K562 (cell line): Measurements from ENCODE around the gene TEAD4. TPM values are rescaled to one million over a fixed set of nuclear protein-coding genes. Genes with fewer than 3 reads are reported as not detected.

Experiments
- CHD2 ChIP-seq: IDR thresholded peaks from 2 replicates; pipeline ENCODE4 v1.6.1; 2011; ENCODE audit warnings: low read depth, low read length
- CHD4 ChIP-seq: fragments of 200-600 bp; sonication (generic); IDR thresholded peaks from 3 replicates; pipeline ENCODE4 v1.6.1; 2012; ENCODE audit warnings: low read depth, mild to moderate bottlenecking, mixed read lengths, low read length, inconsistent platforms; ENCODE audit not compliant: insufficient read depth, insufficient replicate concordance, poor library complexity, severe bottlenecking
- CTBP1 ChIP-seq: fragments of 450-650 bp; IDR thresholded peaks from 2 replicates; pipeline ENCODE4 v1.6.1; 2016; ENCODE audit warnings: borderline replicate concordance
- FOXA1 ChIP-seq: fragments of 450-650 bp; IDR thresholded peaks from 2 replicates; pipeline ENCODE4 v1.6.1; 2016; ENCODE audit warnings: mild to moderate bottlenecking, borderline replicate concordance
- FOXJ2 ChIP-seq: fragments of 200-800 bp; sonication (Bioruptor generic); IDR thresholded peaks from 2 replicates; pipeline ENCODE4 v1.6.1; 2016; ENCODE audit warnings: missing genetic modification characterization, missing compliant biosample characterization
- HLTF ChIP-seq: fragments of 450-650 bp; IDR thresholded peaks from 2 replicates; pipeline ENCODE4 v1.6.1; 2016
- HNRNPUL1 ChIP-seq: fragments of 200-400 bp; formaldehyde crosslinking; IDR thresholded peaks from 2 replicates; pipeline ENCODE4 v1.6.1; 2017; ENCODE audit warnings: low read length
- RBM39 ChIP-seq: fragments of 200-400 bp; formaldehyde crosslinking; optimal IDR thresholded peaks from 2 replicates; pipeline ENCODE3; 2018; ENCODE audit warnings: low read depth, low read length
- SETDB1 ChIP-seq: IDR thresholded peaks from one replicate; pipeline ENCODE4 v1.6.1; 2012; ENCODE audit warnings: low read length, control low read depth, inconsistent platforms
- STAT5A ChIP-seq: IDR thresholded peaks from 2 replicates; pipeline ENCODE4 v1.6.1; 2012; ENCODE audit warnings: low read length, inconsistent platforms, borderline replicate concordance
- TAL1 ChIP-seq: fragments of 450-650 bp; IDR thresholded peaks from 2 replicates; pipeline ENCODE4 v1.6.1; 2016; ENCODE audit warnings: mild to moderate bottlenecking
- TCF3 ChIP-seq: sonication (generic); formaldehyde crosslinking; IDR thresholded peaks from 2 replicates; pipeline ENCODE4 v1.4.0; 2020; ENCODE audit warnings: mild to moderate bottlenecking, missing genetic modification reagents
- TRIM24 ChIP-seq, 2 experiments: fragments of 450-650 bp; IDR thresholded peaks; 2 replicates each; pipeline ENCODE4 v1.6.1; 2016
- ZBTB34 ChIP-seq: fragments of 250-450 bp; sonication (Bioruptor Pico); IDR thresholded peaks from 2 replicates; pipeline ENCODE4 v1.8.0; 2021; ENCODE audit warnings: mild to moderate bottlenecking, moderate library complexity
- ZNF232 ChIP-seq: sonication (generic); formaldehyde crosslinking; IDR thresholded peaks from 2 replicates; pipeline ENCODE4 v1.8.0; 2022; ENCODE audit warnings: mild to moderate bottlenecking, missing genetic modification reagents
- ZNF24 ChIP-seq: fragments of 450-650 bp; IDR thresholded peaks from 2 replicates; pipeline ENCODE4 v1.6.1; 2016
- ZNF398 ChIP-seq: fragments of 250-450 bp; sonication (Bioruptor Pico); IDR thresholded peaks from 2 replicates; pipeline ENCODE4 v1.8.0; 2021; ENCODE audit warnings: moderate library complexity, mild to moderate bottlenecking, inconsistent platforms
- ZNF407 ChIP-seq: fragments of 450-650 bp; IDR thresholded peaks from 2 replicates; pipeline ENCODE4 v1.6.1; 2016; ENCODE audit warnings: low read depth
- polyA plus RNA-seq, 8 experiments: library from polyadenylated mRNA; depleted of rRNA in 4 of 8; stranded (reverse) in 5 of 8; unstranded in 3 of 8; fragments of >200 nt; fragmentation: Nextera tagmentation in 2 of 8; fragmentation: Illumina TruSeq in 1 of 8; extraction: Ambion mirVana in 2 of 8; extraction: Trizol in 1 of 8; gene quantifications; 2 replicates each; pipeline versions ENCODE4 v1.2.1 to v1.2.3, GENCODE V29; 2011 to 2014; ENCODE audit warnings: inconsistent platforms in 1 of 8, missing spikeins in 1 of 8
- total RNA-seq, 7 experiments: library from RNA; depleted of rRNA in 6 of 7; stranded (reverse); fragments of >200 nt in 6 of 7; fragmentation: Illumina TruSeq in 2 of 7; extraction: Trizol in 2 of 7; gene quantifications; 2 replicates each; pipeline versions ENCODE4 v1.2.1 to v1.2.3, GENCODE V29; 2011 to 2021; ENCODE audit warnings: low replicate concordance in 1 of 7

The TEAD4 gene
- total and polyA plus RNA-seq, 9 of the 15 experiments (the other 6 are each of a cell fraction or from before 2014, with no cell fraction given) = 0.82 to 40.0 (median 17.0) TPM

- TF ChIP-seq ZNF407 (no peak), STAT5A (no peak), FOXJ2 (tag) (no peak), CTBP1 (peak; percentile 88), ZNF232 (no peak), CHD2 (no peak), ZBTB34 (CRISPR knock-in tag) (no peak), ZNF398 (no peak), CHD4 (no peak), HLTF (no peak), TCF3 (CRISPR knock-in tag) (no peak), SETDB1 (no peak), HNRNPUL1 (no peak), TAL1 (no peak), RBM39 (no peak), FOXA1 (no peak), TRIM24 (IDR thresholded peaks at IDR 0.05) (no peak), ZNF24 (no peak)
These were observed 550 bp downstream of the TEAD4 start (continued) for GRCh38 chr12:2959505-2960389.
